GM23338 (cell line): ENCODE results near the gene KIF25. TPM values are rescaled to one million over a fixed set of nuclear protein-coding genes. Genes with fewer than 3 reads are reported as not detected.

ENCODE experiments used
- ATAC-seq: fragments of 200-7000 bp; cut with Tn5 transposase; 3 replicates; pipeline ENCODE4 v1.9.1; 2020
- DNase-seq: peaks from one replicate; pipeline ENCODE4 v3.0.0-alpha.2; 2015; ENCODE audit warnings: low spot score
- H2AFZ ChIP-seq: fragments of 200-600 bp; sonication (generic); 2 replicates; pipeline ENCODE4 v1.8.0; 2016; ENCODE audit warnings: antibody characterized with exemption, mild to moderate bottlenecking, moderate library complexity
- H3F3A ChIP-seq: fragments of 200-600 bp; sonication (generic); replicated peaks from 2 replicates; pipeline ENCODE4 v1.8.0; 2017; ENCODE audit warnings: antibody characterized with exemption, mixed run types, low read depth
- H3K27ac ChIP-seq: fragments of 200-600 bp; sonication (generic); 2 replicates; pipeline ENCODE4 v1.6.1; 2016; ENCODE audit warnings: low read depth
- H3K27me3 ChIP-seq: fragments of 200-600 bp; sonication (generic); 2 replicates; pipeline ENCODE4 v1.8.0; 2016; ENCODE audit warnings: mild to moderate bottlenecking, mixed run types, moderate library complexity; ENCODE audit not compliant: insufficient read depth
- H3K36me3 ChIP-seq: fragments of 200-600 bp; sonication (generic); 2 replicates; pipeline ENCODE4 v1.8.0; 2016; ENCODE audit warnings: mild to moderate bottlenecking; ENCODE audit not compliant: insufficient read depth
- H3K4me1 ChIP-seq: fragments of 200-600 bp; sonication (generic); 2 replicates; pipeline ENCODE4 v1.8.0; 2016; ENCODE audit warnings: mild to moderate bottlenecking, moderate library complexity; ENCODE audit not compliant: insufficient read depth
- H3K4me2 ChIP-seq: fragments of 200-600 bp; sonication (generic); 2 replicates; pipeline ENCODE4 v1.7.1; 2017; ENCODE audit warnings: mixed run types
- H3K4me3 ChIP-seq: fragments of 200-600 bp; sonication (generic); 2 replicates; pipeline ENCODE4 v1.6.1; 2016; ENCODE audit warnings: mixed run types
- H3K79me2 ChIP-seq: fragments of 200-600 bp; sonication (generic); replicated peaks from 2 replicates; pipeline ENCODE4 v1.8.0; 2017; ENCODE audit warnings: mild to moderate bottlenecking; ENCODE audit not compliant: insufficient read depth
- H3K9me2 ChIP-seq: fragments of 200-600 bp; sonication (generic); 2 replicates; pipeline ENCODE4 v1.8.0; 2017; ENCODE audit not compliant: insufficient read depth
- H4K20me1 ChIP-seq: fragments of 200-600 bp; sonication (generic); replicated peaks from 2 replicates; pipeline ENCODE4 v1.8.0; 2017; ENCODE audit warnings: mild to moderate bottlenecking; ENCODE audit not compliant: insufficient read depth
- H3K27ac Mint-ChIP-seq: 2 replicates; pipeline ENCODE4 v1.8.0; 2020; ENCODE audit warnings: inconsistent platforms, mild to moderate bottlenecking, moderate library complexity, mixed read lengths
- H3K27me3 Mint-ChIP-seq: 3 replicates; pipeline ENCODE4 v1.8.0; 2022; ENCODE audit warnings: low read depth, mild to moderate bottlenecking, moderate library complexity, mixed read lengths, inconsistent platforms; ENCODE audit not compliant: insufficient read depth, poor library complexity
- H3K36me3 Mint-ChIP-seq: 3 replicates; pipeline ENCODE4 v1.8.0; 2021; ENCODE audit warnings: low read depth, mild to moderate bottlenecking, inconsistent platforms, moderate library complexity, mixed read lengths
- H3K4me1 Mint-ChIP-seq: 3 replicates; pipeline ENCODE4 v1.8.0; 2020; ENCODE audit warnings: mild to moderate bottlenecking, inconsistent platforms, mixed read lengths
- H3K4me3 Mint-ChIP-seq: 3 replicates; pipeline ENCODE4 v1.8.0; 2021; ENCODE audit warnings: moderate library complexity, mild to moderate bottlenecking, inconsistent platforms, mixed read lengths
- H3K9me3 Mint-ChIP-seq: 3 replicates; pipeline ENCODE4 v1.8.0; 2020; ENCODE audit warnings: moderate library complexity, mild to moderate bottlenecking, inconsistent platforms, mixed read lengths
- EZH2 ChIP-seq: fragments of 200-600 bp; sonication (generic); IDR thresholded peaks from one replicate; pipeline ENCODE4 v1.8.0; 2017; ENCODE audit warnings: antibody characterized with exemption, mild to moderate bottlenecking, low read depth; ENCODE audit not compliant: unreplicated experiment
- EZH2phosphoT487 ChIP-seq: fragments of 200-600 bp; sonication (generic); IDR thresholded peaks from one replicate; pipeline ENCODE4 v1.8.1; 2018; ENCODE audit warnings: antibody characterized with exemption; ENCODE audit not compliant: unreplicated experiment
- JUNB ChIP-seq: IDR thresholded peaks from one replicate; pipeline ENCODE4 v1.6.1; 2016; ENCODE audit warnings: antibody characterized with exemption; ENCODE audit not compliant: unreplicated experiment
- NANOG ChIP-seq: IDR thresholded peaks from 2 replicates; pipeline ENCODE4 v1.6.1; 2016; ENCODE audit warnings: antibody characterized with exemption, borderline replicate concordance
- POLR2AphosphoS5 ChIP-seq: IDR thresholded peaks from 2 replicates; pipeline ENCODE4 v1.6.1; 2016; ENCODE audit warnings: antibody characterized with exemption, low read depth
- STAT1 ChIP-seq: IDR thresholded peaks from one replicate; pipeline ENCODE4 v1.6.1; 2016; ENCODE audit warnings: antibody characterized with exemption; ENCODE audit not compliant: unreplicated experiment
- ZNF114 ChIP-seq: fragments of 250-450 bp; sonication (Bioruptor Pico); IDR thresholded peaks from 2 replicates; pipeline ENCODE4 v1.5.0; 2020; ENCODE audit warnings: mild to moderate bottlenecking, moderate library complexity
- ZNF331 ChIP-seq: fragments of 250-450 bp; sonication (Bioruptor Pico); IDR thresholded peaks from 2 replicates; pipeline ENCODE4 v1.5.0; 2020; ENCODE audit warnings: low read depth, mild to moderate bottlenecking, moderate library complexity
- polyA plus RNA-seq: library from polyadenylated mRNA; unstranded; fragments of >200 nt; fragmentation: Nextera tagmentation; extraction: Ambion mirVana; gene quantifications from 2 replicates; pipeline ENCODE4 v1.2.1, GENCODE V29; 2016
- total RNA-seq: library from RNA; depleted of rRNA; stranded (reverse); fragments of >200 nt; shearing (Covaris generic); gene quantifications from 2 replicates; pipeline ENCODE4 v1.2.3, GENCODE V29; 2014
- TF ChIP-seq, protein P1 (sequence below), 2 experiments: fragments of 200-600 bp in 1 of 2; sonication (generic) in 1 of 2; conservative IDR thresholded peaks; 2 replicates each; pipeline versions ENCODE4 v1.5.1 to v1.6.1; 2016 to 2017; ENCODE audit warnings: antibody characterized with exemption in 2 of 2, low read depth in 2 of 2, mild to moderate bottlenecking in 2 of 2, moderate library complexity in 1 of 2
- TF ChIP-seq, protein P2 (sequence below): fragments of 250-450 bp; sonication (Bioruptor Pico); IDR thresholded peaks from 2 replicates; pipeline ENCODE4 v1.5.0; 2020; ENCODE audit warnings: mild to moderate bottlenecking, moderate library complexity

Gene KIF25
- total and polyA plus RNA-seq, 2 experiments from 2014 or later: 0.69 to 0.76 TPM

DNA sequence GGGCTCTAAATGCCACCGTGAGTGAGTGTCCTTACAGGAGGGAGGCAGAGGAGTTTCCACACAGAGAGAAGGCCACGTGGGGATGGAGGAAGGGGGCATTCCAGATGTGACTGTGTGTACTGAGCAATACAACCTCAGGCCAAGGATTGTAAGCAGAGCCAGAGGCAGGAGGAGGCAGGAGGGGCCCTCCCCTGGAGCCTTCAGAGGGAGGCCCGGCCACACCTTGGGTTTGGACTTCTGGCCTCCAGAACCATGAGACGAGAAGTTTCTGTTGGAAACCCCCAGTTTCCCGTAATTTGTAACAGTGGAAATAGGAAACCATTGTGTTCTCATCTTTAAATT is 9.3 kb upstream of the KIF25 start:
- peaks cover 12% of the 10 kb centered on the region for H3K36me3 Mint-ChIP-seq
- H3K27me3 Mint-ChIP-seq: peaks cover 2% of the 10 kb centered on the region
- Histone ChIP-seq H3K79me2 (no peaks in the 10 kb centered on the region), H2AFZ (no peak overlapping the region), H4K20me1 (no peaks in the 10 kb centered on the region), H3K4me2 (no peak overlapping the region), H3F3A (no peaks in the 10 kb centered on the region), H3K36me3 (no peaks in the 10 kb centered on the region), H3K9me2 (peaks cover 10% of the 10 kb centered on the region; the same call in 1 of the 2 replicates), H3K27me3 (no peaks in the 10 kb centered on the region), H3K27ac (no peak overlapping the region), H3K4me1 (no peaks in the 10 kb centered on the region), H3K4me3 (no peak overlapping the region)
- H3K9me3 Mint-ChIP-seq: peaks cover 10% of the 10 kb centered on the region; the same call in 2 of the 3 replicates
- H3K4me1 Mint-ChIP-seq: no peaks in the 10 kb centered on the region
- no peak overlapping the region for H3K27ac Mint-ChIP-seq
- TF ChIP-seq ZNF114: no peak
- TF ChIP-seq POLR2AphosphoS5: no peak
- TF ChIP-seq EZH2: no peak
- TF ChIP-seq, protein P1, sequence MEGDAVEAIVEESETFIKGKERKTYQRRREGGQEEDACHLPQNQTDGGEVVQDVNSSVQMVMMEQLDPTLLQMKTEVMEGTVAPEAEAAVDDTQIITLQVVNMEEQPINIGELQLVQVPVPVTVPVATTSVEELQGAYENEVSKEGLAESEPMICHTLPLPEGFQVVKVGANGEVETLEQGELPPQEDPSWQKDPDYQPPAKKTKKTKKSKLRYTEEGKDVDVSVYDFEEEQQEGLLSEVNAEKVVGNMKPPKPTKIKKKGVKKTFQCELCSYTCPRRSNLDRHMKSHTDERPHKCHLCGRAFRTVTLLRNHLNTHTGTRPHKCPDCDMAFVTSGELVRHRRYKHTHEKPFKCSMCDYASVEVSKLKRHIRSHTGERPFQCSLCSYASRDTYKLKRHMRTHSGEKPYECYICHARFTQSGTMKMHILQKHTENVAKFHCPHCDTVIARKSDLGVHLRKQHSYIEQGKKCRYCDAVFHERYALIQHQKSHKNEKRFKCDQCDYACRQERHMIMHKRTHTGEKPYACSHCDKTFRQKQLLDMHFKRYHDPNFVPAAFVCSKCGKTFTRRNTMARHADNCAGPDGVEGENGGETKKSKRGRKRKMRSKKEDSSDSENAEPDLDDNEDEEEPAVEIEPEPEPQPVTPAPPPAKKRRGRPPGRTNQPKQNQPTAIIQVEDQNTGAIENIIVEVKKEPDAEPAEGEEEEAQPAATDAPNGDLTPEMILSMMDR (conservative IDR thresholded peaks at IDR 0.05; ENCODE audit: low read depth in 2 of 2): no peak
- TF ChIP-seq, protein P2, sequence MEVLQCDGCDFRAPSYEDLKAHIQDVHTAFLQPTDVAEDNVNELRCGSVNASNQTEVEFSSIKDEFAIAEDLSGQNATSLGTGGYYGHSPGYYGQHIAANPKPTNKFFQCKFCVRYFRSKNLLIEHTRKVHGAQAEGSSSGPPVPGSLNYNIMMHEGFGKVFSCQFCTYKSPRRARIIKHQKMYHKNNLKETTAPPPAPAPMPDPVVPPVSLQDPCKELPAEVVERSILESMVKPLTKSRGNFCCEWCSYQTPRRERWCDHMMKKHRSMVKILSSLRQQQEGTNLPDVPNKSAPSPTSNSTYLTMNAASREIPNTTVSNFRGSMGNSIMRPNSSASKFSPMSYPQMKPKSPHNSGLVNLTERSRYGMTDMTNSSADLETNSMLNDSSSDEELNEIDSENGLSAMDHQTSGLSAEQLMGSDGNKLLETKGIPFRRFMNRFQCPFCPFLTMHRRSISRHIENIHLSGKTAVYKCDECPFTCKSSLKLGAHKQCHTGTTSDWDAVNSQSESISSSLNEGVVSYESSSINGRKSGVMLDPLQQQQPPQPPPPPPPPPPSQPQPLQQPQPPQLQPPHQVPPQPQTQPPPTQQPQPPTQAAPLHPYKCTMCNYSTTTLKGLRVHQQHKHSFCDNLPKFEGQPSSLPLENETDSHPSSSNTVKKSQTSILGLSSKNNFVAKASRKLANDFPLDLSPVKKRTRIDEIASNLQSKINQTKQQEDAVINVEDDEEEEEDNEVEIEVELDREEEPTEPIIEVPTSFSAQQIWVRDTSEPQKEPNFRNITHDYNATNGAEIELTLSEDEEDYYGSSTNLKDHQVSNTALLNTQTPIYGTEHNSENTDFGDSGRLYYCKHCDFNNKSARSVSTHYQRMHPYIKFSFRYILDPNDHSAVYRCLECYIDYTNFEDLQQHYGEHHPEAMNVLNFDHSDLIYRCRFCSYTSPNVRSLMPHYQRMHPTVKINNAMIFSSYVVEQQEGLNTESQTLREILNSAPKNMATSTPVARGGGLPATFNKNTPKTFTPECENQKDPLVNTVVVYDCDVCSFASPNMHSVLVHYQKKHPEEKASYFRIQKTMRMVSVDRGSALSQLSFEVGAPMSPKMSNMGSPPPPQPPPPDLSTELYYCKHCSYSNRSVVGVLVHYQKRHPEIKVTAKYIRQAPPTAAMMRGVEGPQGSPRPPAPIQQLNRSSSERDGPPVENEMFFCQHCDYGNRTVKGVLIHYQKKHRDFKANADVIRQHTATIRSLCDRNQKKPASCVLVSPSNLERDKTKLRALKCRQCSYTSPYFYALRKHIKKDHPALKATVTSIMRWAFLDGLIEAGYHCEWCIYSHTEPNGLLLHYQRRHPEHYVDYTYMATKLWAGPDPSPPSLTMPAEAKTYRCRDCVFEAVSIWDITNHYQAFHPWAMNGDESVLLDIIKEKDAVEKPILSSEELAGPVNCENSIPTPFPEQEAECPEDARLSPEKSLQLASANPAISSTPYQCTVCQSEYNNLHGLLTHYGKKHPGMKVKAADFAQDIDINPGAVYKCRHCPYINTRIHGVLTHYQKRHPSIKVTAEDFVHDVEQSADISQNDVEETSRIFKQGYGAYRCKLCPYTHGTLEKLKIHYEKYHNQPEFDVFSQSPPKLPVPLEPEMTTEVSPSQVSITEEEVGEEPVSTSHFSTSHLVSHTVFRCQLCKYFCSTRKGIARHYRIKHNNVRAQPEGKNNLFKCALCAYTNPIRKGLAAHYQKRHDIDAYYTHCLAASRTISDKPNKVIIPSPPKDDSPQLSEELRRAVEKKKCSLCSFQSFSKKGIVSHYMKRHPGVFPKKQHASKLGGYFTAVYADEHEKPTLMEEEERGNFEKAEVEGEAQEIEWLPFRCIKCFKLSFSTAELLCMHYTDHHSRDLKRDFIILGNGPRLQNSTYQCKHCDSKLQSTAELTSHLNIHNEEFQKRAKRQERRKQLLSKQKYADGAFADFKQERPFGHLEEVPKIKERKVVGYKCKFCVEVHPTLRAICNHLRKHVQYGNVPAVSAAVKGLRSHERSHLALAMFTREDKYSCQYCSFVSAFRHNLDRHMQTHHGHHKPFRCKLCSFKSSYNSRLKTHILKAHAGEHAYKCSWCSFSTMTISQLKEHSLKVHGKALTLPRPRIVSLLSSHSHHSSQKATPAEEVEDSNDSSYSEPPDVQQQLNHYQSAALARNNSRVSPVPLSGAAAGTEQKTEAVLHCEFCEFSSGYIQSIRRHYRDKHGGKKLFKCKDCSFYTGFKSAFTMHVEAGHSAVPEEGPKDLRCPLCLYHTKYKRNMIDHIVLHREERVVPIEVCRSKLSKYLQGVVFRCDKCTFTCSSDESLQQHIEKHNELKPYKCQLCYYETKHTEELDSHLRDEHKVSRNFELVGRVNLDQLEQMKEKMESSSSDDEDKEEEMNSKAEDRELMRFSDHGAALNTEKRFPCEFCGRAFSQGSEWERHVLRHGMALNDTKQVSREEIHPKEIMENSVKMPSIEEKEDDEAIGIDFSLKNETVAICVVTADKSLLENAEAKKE (CRISPR knock-in tag): no peak
- TF ChIP-seq JUNB: no peak
- no peak for TF ChIP-seq EZH2phosphoT487
- no peak for TF ChIP-seq STAT1
- TF ChIP-seq NANOG: no peak
- TF ChIP-seq ZNF331 (CRISPR knock-in tag): no peak
- DNase-seq (no peak), ATAC-seq (no peak)
- no peak overlapping the region for H3K4me3 Mint-ChIP-seq
